BE2C (cell line): ENCODE data around the gene CLIC5. TPM values are rescaled to one million over a fixed set of nuclear protein-coding genes. Genes with fewer than 3 reads are reported as not detected.

ENCODE experiments used
- DNase-seq: peaks from one replicate; pipeline ENCODE4 v3.0.0-alpha.2; 2020
- H3K27me3 ChIP-seq: fragments of 250-450 bp; sonication (Bioruptor Pico); 2 replicates; pipeline ENCODE4 v1.5.1; 2020; ENCODE audit warnings: mild to moderate bottlenecking
- H3K36me3 ChIP-seq: fragments of 250-450 bp; sonication (Bioruptor Pico); 2 replicates; pipeline ENCODE4 v1.5.1; 2020; ENCODE audit warnings: mild to moderate bottlenecking
- H3K4me1 ChIP-seq: fragments of 250-450 bp; sonication (Bioruptor Pico); 2 replicates; pipeline ENCODE4 v1.5.1; 2020
- H3K4me3 ChIP-seq: 2 replicates; pipeline ENCODE4 v1.5.1; 2011; ENCODE audit warnings: low read depth, low read length
- H3K9me3 ChIP-seq: fragments of 250-450 bp; sonication (Bioruptor Pico); 2 replicates; pipeline ENCODE4 v1.5.1; 2020
- polyA plus RNA-seq: library from polyadenylated mRNA; unstranded; fragments of >200 nt; gene quantifications from one replicate; pipeline ENCODE4 v1.2.1, GENCODE V29; 2012; ENCODE audit warnings: low read depth, missing spikeins; ENCODE audit not compliant: insufficient read length, insufficient read depth
- TF ChIP-seq, protein P1 (sequence below): IDR thresholded peaks from 2 replicates; pipeline ENCODE4 v1.5.1; 2012; ENCODE audit warnings: mild to moderate bottlenecking, low read depth, low read length

The CLIC5 gene
- polyA plus RNA-seq: not detected

DNA sequence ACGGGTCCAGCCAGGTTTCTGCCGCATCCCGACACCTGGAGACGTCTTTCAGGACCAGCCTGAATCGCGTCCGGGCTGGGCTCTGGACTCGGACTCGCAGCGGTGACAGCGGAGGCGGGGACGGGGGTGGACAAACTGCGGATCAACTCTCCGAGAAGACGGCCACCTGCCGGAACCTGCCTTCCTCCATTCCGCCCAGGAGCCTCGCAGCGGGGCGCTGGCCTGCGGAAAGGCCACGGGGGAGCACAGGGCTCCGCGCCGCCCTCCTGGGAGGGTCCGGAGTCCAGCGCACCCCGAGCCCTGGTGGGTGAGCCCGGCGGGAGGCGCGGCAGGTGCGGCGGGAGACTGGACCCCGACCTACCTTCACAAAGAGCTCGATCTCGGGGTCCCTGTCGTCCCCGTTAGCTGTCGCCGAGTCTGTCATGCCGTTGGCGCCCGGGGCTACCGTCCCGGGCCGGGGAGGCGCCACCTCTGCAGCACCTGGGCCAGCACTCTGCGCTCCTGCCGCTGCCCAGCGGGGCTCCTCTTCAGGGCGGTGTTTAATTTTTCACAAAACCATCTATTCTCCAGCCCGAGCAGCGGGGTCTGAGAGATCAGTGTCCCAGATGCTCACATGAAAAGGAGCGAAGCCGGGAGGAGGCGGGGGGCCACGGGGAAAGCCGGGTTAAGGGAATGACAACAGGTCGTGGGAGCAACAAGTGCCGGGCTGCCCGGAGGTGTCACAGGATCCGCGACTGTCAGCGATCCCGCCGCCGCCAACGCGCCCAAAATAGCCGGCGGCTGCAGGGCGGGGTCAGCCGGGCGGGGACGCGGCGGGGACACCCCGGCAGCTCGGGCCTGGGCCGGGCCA, at the start of gene CLIC5:
Gene CLIC5 (minus strand): TSS at position 742 of the 850 bp plus-strand sequence. CDS start 318 bp downstream, at position 424.
- peaks cover 24% of the 10 kb centered on the region for H3K27me3 ChIP-seq
- peaks cover 2% of the 10 kb centered on the region; the same call in 1 of the 2 replicates for H3K9me3 ChIP-seq
- H3K4me1 ChIP-seq: no peaks in the 10 kb centered on the region
- H3K36me3 ChIP-seq: no peaks in the 10 kb centered on the region
- no peak for DNase-seq
- TF ChIP-seq, protein P1, sequence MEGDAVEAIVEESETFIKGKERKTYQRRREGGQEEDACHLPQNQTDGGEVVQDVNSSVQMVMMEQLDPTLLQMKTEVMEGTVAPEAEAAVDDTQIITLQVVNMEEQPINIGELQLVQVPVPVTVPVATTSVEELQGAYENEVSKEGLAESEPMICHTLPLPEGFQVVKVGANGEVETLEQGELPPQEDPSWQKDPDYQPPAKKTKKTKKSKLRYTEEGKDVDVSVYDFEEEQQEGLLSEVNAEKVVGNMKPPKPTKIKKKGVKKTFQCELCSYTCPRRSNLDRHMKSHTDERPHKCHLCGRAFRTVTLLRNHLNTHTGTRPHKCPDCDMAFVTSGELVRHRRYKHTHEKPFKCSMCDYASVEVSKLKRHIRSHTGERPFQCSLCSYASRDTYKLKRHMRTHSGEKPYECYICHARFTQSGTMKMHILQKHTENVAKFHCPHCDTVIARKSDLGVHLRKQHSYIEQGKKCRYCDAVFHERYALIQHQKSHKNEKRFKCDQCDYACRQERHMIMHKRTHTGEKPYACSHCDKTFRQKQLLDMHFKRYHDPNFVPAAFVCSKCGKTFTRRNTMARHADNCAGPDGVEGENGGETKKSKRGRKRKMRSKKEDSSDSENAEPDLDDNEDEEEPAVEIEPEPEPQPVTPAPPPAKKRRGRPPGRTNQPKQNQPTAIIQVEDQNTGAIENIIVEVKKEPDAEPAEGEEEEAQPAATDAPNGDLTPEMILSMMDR: no peak
- no peak within 1 kb of the TSS for H3K4me3 ChIP-seq

DNA sequence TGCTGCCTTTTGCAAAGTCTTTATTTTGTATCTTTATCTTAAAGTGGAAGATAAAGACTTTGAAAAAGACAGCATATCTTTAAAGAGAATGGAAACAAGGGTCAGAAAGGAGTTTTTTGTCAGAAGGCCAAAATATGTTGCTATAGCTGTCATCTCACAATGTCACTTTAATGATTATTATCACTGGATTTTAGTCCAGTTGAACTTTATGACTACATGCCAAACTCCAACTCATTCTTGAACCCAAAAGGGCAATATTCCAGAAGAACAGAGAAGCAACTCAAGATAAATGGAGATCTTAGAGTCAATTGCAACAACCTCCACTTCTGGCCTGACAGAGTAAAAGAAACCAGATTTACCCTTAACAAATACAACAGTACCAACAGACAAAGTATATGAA, 47.3 kb upstream of the CLIC5 start:
- no peaks in the 10 kb centered on the region for H3K36me3 ChIP-seq
- no peaks in the 10 kb centered on the region for H3K9me3 ChIP-seq
- H3K27me3 ChIP-seq: no peaks in the 10 kb centered on the region
- TF ChIP-seq, protein P1: no peak
- no peaks in the 10 kb centered on the region for H3K4me1 ChIP-seq
- H3K4me3 ChIP-seq: no peak overlapping the region
- DNase-seq: no peak

DNA sequence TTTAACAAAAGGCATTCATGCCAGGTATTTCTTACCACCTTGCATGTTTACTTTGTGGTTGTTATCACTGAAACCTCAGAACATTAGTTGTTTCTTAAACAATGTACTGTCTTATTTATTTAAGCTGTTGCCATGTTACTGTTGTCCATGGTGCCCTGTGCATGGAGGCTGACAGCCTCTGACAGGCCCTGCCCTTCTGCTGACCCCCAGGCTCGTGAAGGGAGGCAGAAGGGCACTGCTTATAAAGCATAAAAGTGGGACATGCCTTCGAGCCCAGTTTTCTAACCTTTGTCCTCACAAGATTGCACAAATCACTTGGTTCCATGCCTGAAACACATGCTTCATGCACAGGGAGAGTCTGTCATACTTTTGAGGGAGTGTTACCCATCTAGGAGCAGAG, 46.7 kb upstream of the CLIC5 start:
- no peaks in the 10 kb centered on the region for H3K36me3 ChIP-seq

DNA sequence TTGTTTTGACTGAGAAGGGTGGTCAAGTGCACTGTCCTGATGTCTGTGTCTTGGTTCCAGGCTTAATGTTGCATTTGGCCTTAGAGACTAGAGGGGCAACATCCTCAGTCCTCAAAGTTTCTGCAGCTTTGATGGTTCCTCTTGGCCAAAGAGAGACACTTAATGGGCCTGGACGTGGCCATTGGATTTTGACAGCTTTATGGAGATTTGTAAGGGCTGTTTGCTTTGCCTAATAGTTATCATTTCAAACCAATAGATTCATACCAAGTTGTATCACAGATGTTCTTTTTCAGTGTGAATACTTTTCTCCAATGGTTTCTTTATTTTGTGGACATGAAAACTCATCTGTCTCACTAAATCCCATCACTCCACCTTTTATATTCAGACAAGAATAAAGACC, 45.8 kb upstream of the CLIC5 start:
- TF ChIP-seq, protein P1: no peak
- Histone ChIP-seq H3K36me3 (no peaks in the 10 kb centered on the region), H3K4me3 (no peak overlapping the region), H3K4me1 (no peaks in the 10 kb centered on the region), H3K9me3 (no peaks in the 10 kb centered on the region), H3K27me3 (no peaks in the 10 kb centered on the region)
- DNase-seq: no peak

More for the DNA sequence above, 46.7 kb upstream of the CLIC5 start:
- DNase-seq: no peak
- TF ChIP-seq, protein P1: no peak
- no peak overlapping the region for H3K4me3 ChIP-seq
- no peaks in the 10 kb centered on the region for H3K27me3 ChIP-seq
- H3K9me3 ChIP-seq: no peaks in the 10 kb centered on the region
- H3K4me1 ChIP-seq: no peaks in the 10 kb centered on the region

DNA sequence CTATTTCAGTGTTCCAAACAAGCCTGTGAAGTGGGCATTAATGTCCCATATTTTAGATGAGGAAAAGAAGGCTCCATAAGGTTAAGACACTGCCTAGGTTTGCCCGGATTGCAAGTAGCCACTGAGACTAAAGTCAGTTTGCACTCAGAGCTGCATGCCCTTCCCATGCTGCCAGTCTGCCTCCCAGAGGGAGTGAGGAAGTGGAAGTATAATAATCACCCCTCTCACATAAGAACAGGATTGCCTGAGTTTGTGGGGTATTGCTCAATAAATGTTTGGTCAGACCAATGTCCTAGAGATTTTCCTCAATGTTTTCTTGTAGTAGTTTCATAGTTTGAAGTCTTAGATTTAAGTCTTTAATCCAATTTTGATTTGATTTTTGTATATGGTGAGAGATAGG, 43.9 kb upstream of the CLIC5 start:
- TF ChIP-seq, protein P1: no peak

DNA sequence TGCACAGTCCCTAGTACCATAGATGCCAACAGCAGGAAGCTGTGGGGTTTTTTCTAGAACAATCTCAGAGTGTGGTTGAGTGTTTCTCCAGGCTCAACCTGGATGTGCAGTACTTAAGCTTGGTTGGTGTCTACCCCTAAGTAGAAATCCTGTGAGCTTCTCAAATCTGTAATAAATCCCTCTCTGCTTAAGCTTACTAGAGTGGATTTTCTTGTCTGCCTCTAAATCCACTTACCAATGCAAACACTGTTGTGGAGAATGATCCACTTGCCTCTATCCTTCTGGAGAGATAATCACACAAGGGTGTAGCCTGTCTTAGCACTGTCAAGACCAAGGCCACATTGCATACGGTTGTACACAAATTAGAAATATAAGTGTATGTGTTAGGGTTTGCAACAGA, 43.3 kb upstream of the CLIC5 start:
- no peak for DNase-seq
- TF ChIP-seq, protein P1: no peak
- Histone ChIP-seq H3K36me3 (no peaks in the 10 kb centered on the region), H3K9me3 (no peaks in the 10 kb centered on the region), H3K4me3 (no peak overlapping the region), H3K27me3 (no peaks in the 10 kb centered on the region), H3K4me1 (no peaks in the 10 kb centered on the region)

More for the DNA sequence above, 43.9 kb upstream of the CLIC5 start:
- H3K27me3 ChIP-seq: no peaks in the 10 kb centered on the region
- H3K4me3 ChIP-seq: no peak overlapping the region
- H3K36me3 ChIP-seq: no peaks in the 10 kb centered on the region
- no peaks in the 10 kb centered on the region for H3K4me1 ChIP-seq
- no peaks in the 10 kb centered on the region for H3K9me3 ChIP-seq
- no peak for DNase-seq
